ENCODE results near the gene ADAMTS20. TPM values are rescaled to one million over a fixed set of nuclear protein-coding genes. Genes with fewer than 3 reads are reported as not detected.

ADAMTS20 gene
- total RNA-seq, 2 donors from 2014 or later = not detected

DNA sequence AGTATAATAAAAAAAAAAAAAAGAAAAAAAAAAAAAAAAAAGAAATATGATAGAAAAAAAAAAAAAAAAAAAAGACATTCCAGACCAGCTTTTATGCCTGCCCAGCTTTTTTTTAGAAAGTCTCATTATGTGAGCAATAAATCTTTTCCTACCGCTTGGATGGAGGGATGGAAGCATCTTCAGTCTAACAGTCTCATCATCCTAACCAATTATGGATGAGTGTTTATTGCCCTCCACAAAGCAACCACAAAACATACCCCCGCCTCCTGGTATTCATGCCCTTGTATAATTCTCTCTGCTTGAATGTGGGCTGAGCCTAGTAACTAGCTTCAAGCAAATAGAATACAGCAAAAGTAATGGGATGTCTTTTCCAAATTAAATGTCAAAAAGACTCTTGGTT, 33.7 kb upstream of the ADAMTS20 start:
- H3K27ac ChIP-seq = no peak overlapping the region
- no peaks in the 10 kb centered on the region for H3K27me3 ChIP-seq
- no peak overlapping the region for H3K4me3 ChIP-seq
- H3K9me3 ChIP-seq = no peaks in the 10 kb centered on the region
- intact Hi-C loops (cut with DNase I) = no loop called here
- no peaks in the 10 kb centered on the region for H3K36me3 ChIP-seq
- H3K4me1 ChIP-seq = no peaks in the 10 kb centered on the region
- TF ChIP-seq, protein P1, sequence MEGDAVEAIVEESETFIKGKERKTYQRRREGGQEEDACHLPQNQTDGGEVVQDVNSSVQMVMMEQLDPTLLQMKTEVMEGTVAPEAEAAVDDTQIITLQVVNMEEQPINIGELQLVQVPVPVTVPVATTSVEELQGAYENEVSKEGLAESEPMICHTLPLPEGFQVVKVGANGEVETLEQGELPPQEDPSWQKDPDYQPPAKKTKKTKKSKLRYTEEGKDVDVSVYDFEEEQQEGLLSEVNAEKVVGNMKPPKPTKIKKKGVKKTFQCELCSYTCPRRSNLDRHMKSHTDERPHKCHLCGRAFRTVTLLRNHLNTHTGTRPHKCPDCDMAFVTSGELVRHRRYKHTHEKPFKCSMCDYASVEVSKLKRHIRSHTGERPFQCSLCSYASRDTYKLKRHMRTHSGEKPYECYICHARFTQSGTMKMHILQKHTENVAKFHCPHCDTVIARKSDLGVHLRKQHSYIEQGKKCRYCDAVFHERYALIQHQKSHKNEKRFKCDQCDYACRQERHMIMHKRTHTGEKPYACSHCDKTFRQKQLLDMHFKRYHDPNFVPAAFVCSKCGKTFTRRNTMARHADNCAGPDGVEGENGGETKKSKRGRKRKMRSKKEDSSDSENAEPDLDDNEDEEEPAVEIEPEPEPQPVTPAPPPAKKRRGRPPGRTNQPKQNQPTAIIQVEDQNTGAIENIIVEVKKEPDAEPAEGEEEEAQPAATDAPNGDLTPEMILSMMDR (IDR thresholded peaks at IDR 0.05) = no peak
- H3K9ac ChIP-seq (ENCODE audit: low read depth in 2 of 2, low read length in 2 of 2) = no peak overlapping the region
- no peak for DNase-seq

DNA sequence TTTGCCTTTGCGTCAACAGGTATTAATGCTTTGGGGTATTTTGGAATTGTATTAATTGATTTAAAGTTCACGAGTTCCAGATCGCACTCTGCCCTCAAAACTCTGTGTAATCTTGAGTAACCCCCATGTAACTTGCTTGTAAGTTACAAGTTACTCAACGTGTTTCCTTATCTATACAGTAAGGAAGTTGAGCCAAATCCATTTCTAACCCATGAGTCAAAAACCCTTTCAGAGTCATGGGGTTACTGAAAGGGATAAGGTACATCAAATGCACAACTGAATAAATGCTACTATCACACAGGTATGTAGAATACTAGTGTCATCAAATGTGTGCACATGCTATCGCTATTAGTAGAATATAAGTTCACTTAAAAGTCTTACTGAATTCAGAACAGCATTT, 28.6 kb upstream of the ADAMTS20 start:
- Histone ChIP-seq H3K27ac (no peak overlapping the region), H3K4me3 (no peak overlapping the region), H3K36me3 (no peaks in the 10 kb centered on the region), H3K9me3 (no peaks in the 10 kb centered on the region), H3K4me1 (no peaks in the 10 kb centered on the region), H3K27me3 (no peaks in the 10 kb centered on the region), H3K9ac (ENCODE audit: low read depth in 2 of 2, low read length in 2 of 2) (no peak overlapping the region)
- TF ChIP-seq, protein P1 (IDR thresholded peaks at IDR 0.05) = no peak
- intact Hi-C loops (cut with DNase I) = no loop called here
- no peak for DNase-seq

DNA sequence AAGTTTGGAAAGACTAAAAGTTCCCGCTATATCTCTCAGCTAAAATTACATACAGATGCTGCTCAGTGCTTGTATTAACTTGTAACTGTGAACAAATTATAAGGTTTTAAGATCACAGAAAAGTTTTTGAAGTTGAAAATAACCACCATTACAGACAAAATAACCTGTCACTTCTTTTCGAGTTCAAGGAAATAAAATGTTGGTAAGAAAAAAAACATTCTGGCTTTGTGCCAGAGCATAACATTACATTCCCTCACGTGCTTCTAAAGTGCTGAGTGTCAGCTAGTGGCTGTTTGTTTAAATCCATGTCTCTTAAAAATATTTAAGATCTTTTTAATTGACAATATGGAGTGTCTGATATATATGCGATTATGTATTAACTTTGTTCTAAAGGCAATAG, 27.2 kb upstream of the ADAMTS20 start:
- Histone ChIP-seq H3K9ac (ENCODE audit: low read depth in 2 of 2, low read length in 2 of 2) (no peak overlapping the region), H3K27me3 (no peaks in the 10 kb centered on the region), H3K36me3 (no peaks in the 10 kb centered on the region), H3K27ac (no peak overlapping the region), H3K9me3 (no peaks in the 10 kb centered on the region), H3K4me1 (no peaks in the 10 kb centered on the region), H3K4me3 (no peak overlapping the region)
- TF ChIP-seq, protein P1 (IDR thresholded peaks at IDR 0.05) = no peak
- no peak for DNase-seq
- intact Hi-C loops (cut with DNase I) = no loop called here

GRCh38 chr12:43578782-43579181, 26.8 kb upstream of the ADAMTS20 start:
- no peaks in the 10 kb centered on the region for H3K9me3 ChIP-seq
- H3K4me1 ChIP-seq = no peaks in the 10 kb centered on the region
- no peak overlapping the region for H3K9ac ChIP-seq (ENCODE audit: low read depth in 2 of 2, low read length in 2 of 2)
- H3K27me3 ChIP-seq = no peaks in the 10 kb centered on the region
- no peak for DNase-seq
- TF ChIP-seq, protein P1 (IDR thresholded peaks at IDR 0.05) = no peak
- no peaks in the 10 kb centered on the region for H3K36me3 ChIP-seq
- H3K27ac ChIP-seq = no peak overlapping the region
- no peak overlapping the region for H3K4me3 ChIP-seq
- intact Hi-C loops (cut with DNase I) = no loop called here

DNA sequence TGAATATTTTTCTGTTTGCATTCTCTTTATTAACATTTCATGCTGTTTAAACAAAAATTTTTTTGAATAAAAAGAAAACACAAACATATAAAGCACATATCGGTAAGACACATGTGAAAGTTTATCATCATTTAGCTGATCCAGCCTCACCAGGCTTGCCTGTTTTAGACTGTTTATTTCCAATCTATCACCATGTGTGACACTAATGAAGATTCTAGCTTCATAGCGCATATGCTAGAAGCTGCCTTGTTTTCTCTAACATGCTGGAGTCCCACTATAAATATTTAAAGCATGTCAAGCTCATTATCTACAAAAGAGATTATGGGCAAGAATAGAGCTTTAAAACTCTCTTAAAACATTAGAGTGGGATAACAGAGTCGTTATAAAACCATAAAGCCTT, 25.4 kb upstream of the ADAMTS20 start:
- TF ChIP-seq, protein P1 (IDR thresholded peaks at IDR 0.05) = no peak
- Histone ChIP-seq H3K4me3 (no peak overlapping the region), H3K27ac (no peak overlapping the region), H3K9ac (ENCODE audit: low read depth in 2 of 2, low read length in 2 of 2) (no peak overlapping the region), H3K4me1 (no peaks in the 10 kb centered on the region), H3K9me3 (no peaks in the 10 kb centered on the region), H3K36me3 (no peaks in the 10 kb centered on the region), H3K27me3 (no peaks in the 10 kb centered on the region)
- no peak for DNase-seq
- intact Hi-C loops (cut with DNase I) = no loop called here

- TF ChIP-seq, protein P1 (IDR thresholded peaks at IDR 0.05) = no peak
- intact Hi-C loops (cut with DNase I) = no loop called here
- DNase-seq = no peak
- Histone ChIP-seq H3K9me3 (no peaks in the 10 kb centered on the region), H3K9ac (ENCODE audit: low read depth in 2 of 2, low read length in 2 of 2) (no peak overlapping the region), H3K4me1 (no peaks in the 10 kb centered on the region), H3K27me3 (no peaks in the 10 kb centered on the region), H3K27ac (no peak overlapping the region), H3K36me3 (no peaks in the 10 kb centered on the region), H3K4me3 (no peak overlapping the region)
Measured at GRCh38 chr12:43576162-43576561, 24.2 kb upstream of the ADAMTS20 start.
